ENCODE measurements around the gene HADHA. TPM values are rescaled to one million over a fixed set of nuclear protein-coding genes. Genes with fewer than 3 reads are reported as not detected.

Gene HADHA
- total and polyA plus RNA-seq, 2 donors from 2014 or later, result 135 to 171 TPM

DNA sequence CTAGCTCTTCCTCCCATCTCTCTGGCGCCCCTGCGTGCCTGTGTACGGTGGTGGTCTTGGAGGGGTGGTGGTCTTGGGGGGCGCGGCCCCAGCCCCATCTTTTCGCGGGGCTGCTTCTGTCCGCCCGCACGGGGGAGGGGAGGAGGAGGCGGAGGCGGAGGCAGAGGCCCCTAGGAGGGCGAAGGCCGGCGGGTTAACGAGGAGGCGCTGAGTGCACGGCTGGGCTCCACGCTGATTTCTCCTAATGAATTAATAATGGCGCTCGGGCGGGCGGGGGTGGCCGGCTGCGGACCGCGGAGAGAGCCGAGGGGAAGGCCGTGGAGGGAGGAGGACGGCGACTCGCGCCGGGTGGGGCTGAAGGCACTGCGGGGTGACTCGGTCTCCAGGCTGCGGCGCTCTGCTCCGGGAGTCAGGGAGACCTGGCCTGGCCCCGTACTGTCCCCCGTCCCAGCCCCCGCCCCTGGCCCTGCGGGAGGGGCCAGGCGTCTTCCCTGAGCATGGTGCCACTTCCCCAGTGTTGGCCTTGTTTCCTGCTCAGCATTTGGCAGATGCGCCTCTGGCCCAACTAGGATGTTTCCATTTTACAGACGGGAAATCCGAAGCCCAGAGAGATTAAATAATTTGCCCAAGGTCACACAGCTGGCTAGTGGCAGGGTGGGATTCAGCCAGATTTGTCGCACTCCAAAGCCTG, 65.5 kb downstream of the HADHA start:
- no peaks in the 10 kb centered on the region for H3K36me3 ChIP-seq (ENCODE audit: control insufficient read depth in 2 of 3, insufficient read depth in 3 of 3, low read length in 3 of 3)
- peaks cover 3% of the 10 kb centered on the region for H3K27me3 ChIP-seq (ENCODE audit: control insufficient read depth, insufficient read depth, low read length)
- intact Hi-C loops (cut with DNase I), result no loop called here
- H3K9me3 ChIP-seq (ENCODE audit: control insufficient read depth in 2 of 3, insufficient read depth in 1 of 3, low read length in 3 of 3), result no peaks in the 10 kb centered on the region
- FAIRE-seq (no peak), DNase-seq (peak in 4 of 5 donors; percentile 57 to 85 (median 80))
- no peak overlapping the region for H3K9ac ChIP-seq (ENCODE audit: low read length in 3 of 3)
- H3K4me3 ChIP-seq (ENCODE audit: low read length in 3 of 3), result peak overlapping the region; percentile 20 to 46 (median 39)
- TF ChIP-seq, protein P1, sequence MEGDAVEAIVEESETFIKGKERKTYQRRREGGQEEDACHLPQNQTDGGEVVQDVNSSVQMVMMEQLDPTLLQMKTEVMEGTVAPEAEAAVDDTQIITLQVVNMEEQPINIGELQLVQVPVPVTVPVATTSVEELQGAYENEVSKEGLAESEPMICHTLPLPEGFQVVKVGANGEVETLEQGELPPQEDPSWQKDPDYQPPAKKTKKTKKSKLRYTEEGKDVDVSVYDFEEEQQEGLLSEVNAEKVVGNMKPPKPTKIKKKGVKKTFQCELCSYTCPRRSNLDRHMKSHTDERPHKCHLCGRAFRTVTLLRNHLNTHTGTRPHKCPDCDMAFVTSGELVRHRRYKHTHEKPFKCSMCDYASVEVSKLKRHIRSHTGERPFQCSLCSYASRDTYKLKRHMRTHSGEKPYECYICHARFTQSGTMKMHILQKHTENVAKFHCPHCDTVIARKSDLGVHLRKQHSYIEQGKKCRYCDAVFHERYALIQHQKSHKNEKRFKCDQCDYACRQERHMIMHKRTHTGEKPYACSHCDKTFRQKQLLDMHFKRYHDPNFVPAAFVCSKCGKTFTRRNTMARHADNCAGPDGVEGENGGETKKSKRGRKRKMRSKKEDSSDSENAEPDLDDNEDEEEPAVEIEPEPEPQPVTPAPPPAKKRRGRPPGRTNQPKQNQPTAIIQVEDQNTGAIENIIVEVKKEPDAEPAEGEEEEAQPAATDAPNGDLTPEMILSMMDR (IDR thresholded peaks at IDR 0.05; ENCODE audit: borderline replicate concordance, extremely low read depth, insufficient read depth), result no peak
- no peak overlapping the region for H3K27ac ChIP-seq (ENCODE audit: low read depth in 2 of 2, low read length in 2 of 2)
- H3K4me1 ChIP-seq (ENCODE audit: control insufficient read depth in 2 of 3, insufficient read depth in 2 of 3, low read depth in 1 of 3, low read length in 3 of 3), result peaks cover 0 to 4% (median 0%) of the 10 kb centered on the region in 3 donors

DNA sequence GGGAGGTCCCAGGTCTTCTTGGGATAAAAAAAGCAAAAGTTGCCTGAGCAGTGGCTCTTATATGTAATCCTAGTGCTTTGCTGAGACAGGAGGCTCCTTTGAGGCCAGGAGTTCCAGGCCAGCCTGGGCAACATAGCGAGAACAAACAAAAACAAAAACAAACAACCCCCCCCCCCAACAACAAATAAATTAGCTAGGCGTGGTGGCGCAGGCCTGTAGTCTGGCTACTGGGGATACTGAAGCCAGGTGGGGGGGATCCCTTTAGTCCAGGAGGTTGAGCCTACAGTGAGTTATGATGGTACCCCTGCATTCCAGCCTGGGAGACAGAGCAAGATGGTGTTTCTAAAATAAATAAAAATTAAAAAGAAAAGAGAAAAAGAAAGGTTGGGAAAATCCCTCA, 66.2 kb downstream of the HADHA start:
- intact Hi-C loops (cut with DNase I), result no loop called here
- FAIRE-seq (no peak), DNase-seq (no peak)
- Histone ChIP-seq H3K9ac (ENCODE audit: low read length in 3 of 3) (no peak overlapping the region), H3K9me3 (ENCODE audit: control insufficient read depth in 2 of 3, insufficient read depth in 1 of 3, low read length in 3 of 3) (no peaks in the 10 kb centered on the region), H3K27me3 (ENCODE audit: control insufficient read depth, insufficient read depth, low read length) (peaks cover 3% of the 10 kb centered on the region), H3K4me3 (ENCODE audit: low read length in 3 of 3) (no peak overlapping the region), H3K36me3 (ENCODE audit: control insufficient read depth in 2 of 3, insufficient read depth in 3 of 3, low read length in 3 of 3) (no peaks in the 10 kb centered on the region), H3K4me1 (ENCODE audit: control insufficient read depth in 2 of 3, insufficient read depth in 2 of 3, low read depth in 1 of 3, low read length in 3 of 3) (peaks cover 0 to 4% (median 0%) of the 10 kb centered on the region in 3 donors), H3K27ac (ENCODE audit: low read depth in 2 of 2, low read length in 2 of 2) (no peak overlapping the region)
- TF ChIP-seq, protein P1 (IDR thresholded peaks at IDR 0.05; ENCODE audit: borderline replicate concordance, extremely low read depth, insufficient read depth), result no peak

DNA sequence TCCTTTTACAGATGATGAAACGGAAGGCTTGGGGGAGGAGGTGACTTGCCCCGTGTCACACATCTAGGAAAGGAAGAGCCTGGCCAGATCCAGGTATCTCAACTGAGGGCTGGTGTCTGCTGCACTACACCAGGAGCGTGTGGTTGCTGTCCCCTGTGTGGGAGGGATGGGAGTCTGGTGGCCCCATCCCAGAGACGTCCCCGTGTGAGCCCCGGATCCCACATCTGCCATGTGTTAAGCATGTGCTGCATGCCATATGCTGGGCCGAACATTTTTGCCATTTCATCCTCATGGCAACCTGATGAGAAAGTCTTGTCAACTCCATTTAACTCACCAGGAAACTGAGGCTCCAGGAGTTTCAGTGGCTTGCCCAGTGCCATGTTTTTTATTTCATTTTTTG, 67.3 kb downstream of the HADHA start:
- FAIRE-seq, result no peak
- Histone ChIP-seq H3K4me3 (ENCODE audit: low read length in 3 of 3) (no peak overlapping the region), H3K27me3 (ENCODE audit: control insufficient read depth, insufficient read depth, low read length) (peaks cover 3% of the 10 kb centered on the region), H3K4me1 (ENCODE audit: control insufficient read depth in 2 of 3, insufficient read depth in 2 of 3, low read depth in 1 of 3, low read length in 3 of 3) (peaks cover 0 to 4% (median 0%) of the 10 kb centered on the region in 3 donors), H3K27ac (ENCODE audit: low read depth in 2 of 2, low read length in 2 of 2) (no peak overlapping the region), H3K9me3 (ENCODE audit: control insufficient read depth in 2 of 3, insufficient read depth in 1 of 3, low read length in 3 of 3) (no peaks in the 10 kb centered on the region), H3K36me3 (ENCODE audit: control insufficient read depth in 2 of 3, insufficient read depth in 3 of 3, low read length in 3 of 3) (no peaks in the 10 kb centered on the region), H3K9ac (ENCODE audit: low read length in 3 of 3) (no peak overlapping the region)
- intact Hi-C loops (cut with DNase I), result no loop called here
- TF ChIP-seq, protein P1 (IDR thresholded peaks at IDR 0.05; ENCODE audit: borderline replicate concordance, extremely low read depth, insufficient read depth), result no peak
- DNase-seq, result no peak

DNA sequence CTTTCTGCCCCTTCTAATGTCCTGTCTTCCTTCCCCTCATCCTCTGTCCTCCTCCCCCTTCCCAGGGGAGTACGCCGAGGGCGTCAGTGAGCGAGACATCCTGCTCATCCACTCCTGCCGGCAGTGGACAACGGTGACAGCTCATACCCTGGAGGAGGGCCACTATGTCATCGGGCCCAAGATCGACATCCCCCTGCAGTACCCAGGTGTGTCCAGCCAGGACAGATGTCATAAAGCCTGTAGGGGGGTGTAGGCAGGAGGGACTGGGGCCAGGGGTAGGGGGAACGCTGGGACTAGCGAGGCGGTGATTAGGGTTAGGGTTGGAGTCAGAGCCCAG, 68.2 kb downstream of the HADHA start:
- Histone ChIP-seq H3K9ac (ENCODE audit: low read length in 3 of 3) (no peak overlapping the region), H3K4me3 (ENCODE audit: low read length in 3 of 3) (no peak overlapping the region), H3K4me1 (ENCODE audit: control insufficient read depth in 2 of 3, insufficient read depth in 2 of 3, low read depth in 1 of 3, low read length in 3 of 3) (peaks cover 0 to 4% (median 0%) of the 10 kb centered on the region in 3 donors), H3K27me3 (ENCODE audit: control insufficient read depth, insufficient read depth, low read length) (peaks cover 3% of the 10 kb centered on the region), H3K27ac (ENCODE audit: low read depth in 2 of 2, low read length in 2 of 2) (no peak overlapping the region), H3K9me3 (ENCODE audit: control insufficient read depth in 2 of 3, insufficient read depth in 1 of 3, low read length in 3 of 3) (no peaks in the 10 kb centered on the region), H3K36me3 (ENCODE audit: control insufficient read depth in 2 of 3, insufficient read depth in 3 of 3, low read length in 3 of 3) (no peaks in the 10 kb centered on the region)
- FAIRE-seq (no peak), DNase-seq (no peak)
- intact Hi-C loops (cut with DNase I), result no loop called here
- TF ChIP-seq, protein P1 (IDR thresholded peaks at IDR 0.05; ENCODE audit: borderline replicate concordance, extremely low read depth, insufficient read depth), result no peak
